ENCODE measurements around the gene FADS2. TPM values are rescaled to one million over a fixed set of nuclear protein-coding genes. Genes with fewer than 3 reads are reported as not detected.

The FADS2 gene
- total and polyA plus RNA-seq, 2 of the 13 experiments (the other 11 are each of a cell fraction or from before 2014, with no cell fraction given): 90.1 to 124 TPM

GRCh38 chr11:61890529-61891330, 62.6 kb downstream of the FADS2 start (continued):
- 0 out of 2 replicates have a peak, but pooled peaks have one; percentile 47 for TF ChIP-seq ARNT2 (CRISPR knock-in tag; IDR thresholded peaks at IDR 0.05; ENCODE audit: low read depth)
- no peak for TF ChIP-seq HOXA9 (CRISPR knock-in tag; IDR thresholded peaks at IDR 0.05; ENCODE audit: borderline replicate concordance)
- TF ChIP-seq MEIS2 (CRISPR knock-in tag; IDR thresholded peaks at IDR 0.05): no peak
- TF ChIP-seq PHF8 (CRISPR knock-in tag; IDR thresholded peaks at IDR 0.05): no peak
- no peak for TF ChIP-seq LCORL (IDR thresholded peaks at IDR 0.05)
- no peak for TF ChIP-seq LCORL (CRISPR knock-in tag; IDR thresholded peaks at IDR 0.05)
- TF ChIP-seq SNAPC4 (CRISPR knock-in tag; IDR thresholded peaks at IDR 0.05): no peak
- TF ChIP-seq ATF7 (IDR thresholded peaks at IDR 0.05): no peak
- no peak for TF ChIP-seq ATF7 (CRISPR knock-in tag; IDR thresholded peaks at IDR 0.05)
- no peak for TF ChIP-seq ZNF124 (CRISPR knock-in tag; IDR thresholded peaks at IDR 0.05)
- no peak for TF ChIP-seq FOXK1 (CRISPR knock-in tag; IDR thresholded peaks at IDR 0.05; ENCODE audit: borderline replicate concordance, low read depth)
- TF ChIP-seq TSC22D2 (CRISPR knock-in tag; IDR thresholded peaks at IDR 0.05; ENCODE audit: borderline replicate concordance): no peak
- no peak for TF ChIP-seq PAXIP1 (CRISPR knock-in tag; conservative IDR thresholded peaks at IDR 0.05)
- TF ChIP-seq NAIF1 (CRISPR knock-in tag; IDR thresholded peaks at IDR 0.05; ENCODE audit: borderline replicate concordance): no peak
- no peak for TF ChIP-seq TCF12 (IDR thresholded peaks at IDR 0.05)
- TF ChIP-seq TCF12 (CRISPR knock-in tag; IDR thresholded peaks at IDR 0.05): 0 out of 2 replicates have a peak, but pooled peaks have one; percentile 17
- TF ChIP-seq ZNF761 (CRISPR knock-in tag; conservative IDR thresholded peaks at IDR 0.05): no peak
- TF ChIP-seq CAMTA2 (CRISPR knock-in tag; IDR thresholded peaks at IDR 0.05; ENCODE audit: borderline replicate concordance): peak; percentile 35; the same call in 1 of the 2 replicates
- TF ChIP-seq CENPT (CRISPR knock-in tag; IDR thresholded peaks at IDR 0.05; ENCODE audit: low read depth): peak; percentile 50; the same call in 1 of the 2 replicates
- no peak for TF ChIP-seq FOXJ3 (CRISPR knock-in tag; IDR thresholded peaks at IDR 0.05; ENCODE audit: borderline replicate concordance)
- TF ChIP-seq RARG (CRISPR knock-in tag; IDR thresholded peaks at IDR 0.05; ENCODE audit: low read depth): no peak

All from HepG2 (cell line).